Type B pancreatic cell (in vitro differentiated cells): ENCODE measurements around the gene MED27. TPM values are rescaled to one million over a fixed set of nuclear protein-coding genes. Genes with fewer than 3 reads are reported as not detected.

Experiments
- DNase-seq: peaks from one replicate; pipeline ENCODE4 v3.0.0; 2021; ENCODE audit warnings: mixed read lengths; ENCODE audit not compliant: unreplicated experiment; ENCODE audit errors: extremely low spot score
- H3K27ac Mint-ChIP-seq: 2 replicates; pipeline ENCODE4 v1.8.0; 2021; ENCODE audit warnings: mild to moderate bottlenecking, mixed read lengths
- H3K27me3 Mint-ChIP-seq: 2 replicates; pipeline ENCODE4 v1.8.0; 2021; ENCODE audit warnings: mixed read lengths
- H3K36me3 Mint-ChIP-seq: 2 replicates; pipeline ENCODE4 v1.8.0; 2021; ENCODE audit warnings: mixed read lengths
- H3K4me1 Mint-ChIP-seq: one replicate; pipeline ENCODE4 v1.8.0; 2021; ENCODE audit warnings: mixed read lengths; ENCODE audit not compliant: unreplicated experiment
- H3K4me3 Mint-ChIP-seq: 2 replicates; pipeline ENCODE4 v1.8.0; 2021; ENCODE audit warnings: mild to moderate bottlenecking, mixed read lengths
- H3K9me3 Mint-ChIP-seq: 2 replicates; pipeline ENCODE4 v1.8.0; 2021; ENCODE audit warnings: mixed read lengths
- CTCF ChIP-seq: fragments of 200-600 bp; sonication (generic); conservative IDR thresholded peaks from 2 replicates; pipeline ENCODE4 v1.5.0; 2021; ENCODE audit warnings: antibody characterized with exemption, mild to moderate bottlenecking
- total RNA-seq: library from RNA; stranded (reverse); gene quantifications from 2 replicates; pipeline ENCODE4 v1.2.1, GENCODE V29; 2021; ENCODE audit warnings: low replicate concordance

MED27 gene
- total RNA-seq, 1 donor from 2014 or later: 21.7 TPM

GRCh38 chr9:131865446-131866195 is 214.0 kb downstream of the MED27 start:
- Mint-ChIP-seq H3K27me3 (no peaks in the 10 kb centered on the region), H3K27ac (no peak overlapping the region), H3K4me1 (peaks cover 14% of the 10 kb centered on the region), H3K36me3 (peaks cover 9% of the 10 kb centered on the region), H3K9me3 (no peaks in the 10 kb centered on the region), H3K4me3 (no peak overlapping the region)
- no peak for DNase-seq
- TF ChIP-seq CTCF: no peak

- Mint-ChIP-seq H3K36me3 (peaks cover 14% of the 10 kb centered on the region), H3K4me1 (peaks cover 10% of the 10 kb centered on the region), H3K27me3 (no peaks in the 10 kb centered on the region), H3K4me3 (no peak overlapping the region), H3K9me3 (no peaks in the 10 kb centered on the region), H3K27ac (no peak overlapping the region)
- no peak for TF ChIP-seq CTCF
- no peak for DNase-seq
These were observed 215.1 kb downstream of the MED27 start for GRCh38 chr9:131864531-131864930.

- Mint-ChIP-seq H3K4me3 (no peak overlapping the region), H3K4me1 (no peaks in the 10 kb centered on the region), H3K27me3 (no peaks in the 10 kb centered on the region), H3K36me3 (peaks cover 14% of the 10 kb centered on the region), H3K9me3 (no peaks in the 10 kb centered on the region), H3K27ac (no peak overlapping the region)
- no peak for TF ChIP-seq CTCF
- no peak for DNase-seq
These were observed 216.3 kb downstream of the MED27 start for GRCh38 chr9:131863306-131863896.

- no peaks in the 10 kb centered on the region for H3K4me1 Mint-ChIP-seq
- peaks cover 14% of the 10 kb centered on the region for H3K36me3 Mint-ChIP-seq
- H3K4me3 Mint-ChIP-seq: no peak overlapping the region
- no peaks in the 10 kb centered on the region for H3K27me3 Mint-ChIP-seq
- TF ChIP-seq CTCF: no peak
- no peaks in the 10 kb centered on the region for H3K9me3 Mint-ChIP-seq
- no peak for DNase-seq
- no peak overlapping the region for H3K27ac Mint-ChIP-seq
These were observed 217.4 kb downstream of the MED27 start for GRCh38 chr9:131862261-131862660.

- DNase-seq: no peak
- no peak for TF ChIP-seq CTCF
- Mint-ChIP-seq H3K9me3 (no peaks in the 10 kb centered on the region), H3K4me3 (no peak overlapping the region), H3K27ac (no peak overlapping the region), H3K36me3 (peaks cover 14% of the 10 kb centered on the region), H3K4me1 (no peaks in the 10 kb centered on the region), H3K27me3 (no peaks in the 10 kb centered on the region)
These were observed 219.2 kb downstream of the MED27 start for GRCh38 chr9:131860430-131860829.
